K562 (cell line): ENCODE measurements around the gene ACY1. TPM values are rescaled to one million over a fixed set of nuclear protein-coding genes. Genes with fewer than 3 reads are reported as not detected.
A peak's percentile ranks its signal among the peaks of the same experiment; 100 is the strongest.

Experiments used
- BRCA1 ChIP-seq, 2 experiments: fragments of 450-650 bp in 1 of 2; sonication (generic) in 1 of 2; formaldehyde crosslinking in 1 of 2; IDR thresholded peaks; 2 replicates each; pipeline versions ENCODE4 v1.5.0 to v1.6.1; 2017 to 2020; ENCODE audit warnings: mild to moderate bottlenecking in 1 of 2, missing genetic modification reagents in 1 of 2
- HMGN3 ChIP-seq: IDR thresholded peaks from 2 replicates; pipeline ENCODE4 v1.6.1; 2011; ENCODE audit warnings: borderline replicate concordance, low read depth, mild to moderate bottlenecking, mixed read lengths, low read length; ENCODE audit not compliant: insufficient read length; ENCODE audit errors: extremely low read depth
- JUND ChIP-seq, 2 experiments: IDR thresholded peaks; 2 replicates in 1 of 2; 3 replicates in 1 of 2; pipeline ENCODE4 v1.6.1; 2011; ENCODE audit warnings: borderline replicate concordance in 2 of 2, low read depth in 2 of 2, low read length in 2 of 2, improper control_type of control experiment in 1 of 2, missing biosample characterization in 1 of 2, missing genetic modification characterization in 1 of 2, missing genetic modification reagents in 1 of 2
- KLF13 ChIP-seq: fragments of 450-650 bp; IDR thresholded peaks from 2 replicates; pipeline ENCODE4 v1.6.1; 2016; ENCODE audit warnings: missing genetic modification characterization, low read depth, mild to moderate bottlenecking, missing compliant biosample characterization, moderate library complexity, borderline replicate concordance
- KLF6 ChIP-seq: fragments of 250-450 bp; sonication (Bioruptor Pico); IDR thresholded peaks from 2 replicates; pipeline ENCODE4 v1.4.0; 2020; ENCODE audit warnings: mild to moderate bottlenecking, moderate library complexity, borderline replicate concordance
- NEUROD1 ChIP-seq: fragments of 150-350 bp; IDR thresholded peaks from 2 replicates; pipeline ENCODE4 v1.6.1; 2014; ENCODE audit warnings: borderline replicate concordance, low read length, low read depth; ENCODE audit not compliant: partially characterized antibody
- NONO ChIP-seq, 2 experiments: fragments of 200-400 bp in 1 of 2; fragments of 450-650 bp in 1 of 2; formaldehyde crosslinking in 1 of 2; IDR thresholded peaks; 2 replicates each; pipeline ENCODE4 v1.6.1; 2017; ENCODE audit warnings: low read depth in 2 of 2, mild to moderate bottlenecking in 2 of 2, moderate library complexity in 2 of 2, low read length in 1 of 2
- PRMT5 ChIP-seq: sonication (generic); formaldehyde crosslinking; IDR thresholded peaks from 2 replicates; pipeline ENCODE4 v1.5.0; 2020; ENCODE audit warnings: missing genetic modification reagents
- RBM14 ChIP-seq: fragments of 200-400 bp; formaldehyde crosslinking; IDR thresholded peaks from 2 replicates; pipeline ENCODE4 v1.6.1; 2018; ENCODE audit warnings: low read depth, mild to moderate bottlenecking, low read length, moderate library complexity, borderline replicate concordance; ENCODE audit not compliant: insufficient read depth
- SIRT6 ChIP-seq: IDR thresholded peaks from one replicate; pipeline ENCODE4 v1.6.1; 2012; ENCODE audit warnings: low read depth, mild to moderate bottlenecking, control low read depth, inconsistent platforms, low read length, moderate library complexity
- SIX5 ChIP-seq, 2 experiments: IDR thresholded peaks; 2 replicates each; pipeline ENCODE4 v1.6.1; 2011; ENCODE audit warnings: low read length in 2 of 2, borderline replicate concordance in 1 of 2, low read depth in 1 of 2, mild to moderate bottlenecking in 1 of 2, moderate library complexity in 1 of 2; ENCODE audit not compliant: insufficient read depth in 1 of 2
- SMARCA4 ChIP-seq: fragments of 450-650 bp; IDR thresholded peaks from 2 replicates; pipeline ENCODE4 v1.6.1; 2016
- SMARCE1 ChIP-seq: fragments of 450-650 bp; IDR thresholded peaks from 2 replicates; pipeline ENCODE4 v1.7.1; 2016; ENCODE audit warnings: mild to moderate bottlenecking
- TAF1 ChIP-seq: IDR thresholded peaks from 2 replicates; pipeline ENCODE4 v1.6.1; 2011; ENCODE audit warnings: mild to moderate bottlenecking, low read length, moderate library complexity; ENCODE audit not compliant: insufficient read depth, control insufficient read depth, severe bottlenecking; ENCODE audit errors: extremely low read depth
- TARDBP ChIP-seq: fragments of 450-650 bp; IDR thresholded peaks from 2 replicates; pipeline ENCODE4 v1.6.1; 2016
- TCF3 ChIP-seq: sonication (generic); formaldehyde crosslinking; IDR thresholded peaks from 2 replicates; pipeline ENCODE4 v1.4.0; 2020; ENCODE audit warnings: mild to moderate bottlenecking, missing genetic modification reagents
- TFAM ChIP-seq: fragments of 250-450 bp; sonication (Bioruptor Pico); conservative IDR thresholded peaks from 2 replicates; pipeline ENCODE4 v1.5.0; 2021; ENCODE audit warnings: mild to moderate bottlenecking, moderate library complexity
- U2AF2 ChIP-seq: fragments of 200-400 bp; formaldehyde crosslinking; optimal IDR thresholded peaks from 2 replicates; pipeline ENCODE3; 2017; ENCODE audit warnings: low read depth, mild to moderate bottlenecking, low read length
- UBTF ChIP-seq, 2 experiments: IDR thresholded peaks; 2 replicates each; pipeline ENCODE4 v1.6.1; 2012; ENCODE audit warnings: improper control_type of control experiment in 2 of 2, low read depth in 2 of 2, low read length in 2 of 2, borderline replicate concordance in 1 of 2
- ZBTB7A ChIP-seq: IDR thresholded peaks from 2 replicates; pipeline ENCODE4 v1.6.1; 2011; ENCODE audit warnings: low read depth, mild to moderate bottlenecking, low read length, moderate library complexity, borderline replicate concordance; ENCODE audit not compliant: control insufficient read depth
- ZNF239 ChIP-seq: fragments of 250-450 bp; sonication (Bioruptor Pico); IDR thresholded peaks from 2 replicates; pipeline ENCODE4 v1.4.0; 2020; ENCODE audit warnings: mild to moderate bottlenecking
- ZNF764 ChIP-seq: fragments of 250-450 bp; sonication (Bioruptor Pico); IDR thresholded peaks from 2 replicates; pipeline ENCODE4 v1.4.0; 2020; ENCODE audit warnings: low read depth, mild to moderate bottlenecking, moderate library complexity
- polyA plus RNA-seq, 8 experiments: library from polyadenylated mRNA; depleted of rRNA in 4 of 8; stranded (reverse) in 5 of 8; unstranded in 3 of 8; fragments of >200 nt; fragmentation: Nextera tagmentation in 2 of 8; fragmentation: Illumina TruSeq in 1 of 8; extraction: Ambion mirVana in 2 of 8; extraction: Trizol in 1 of 8; gene quantifications; 2 replicates each; pipeline versions ENCODE4 v1.2.1 to v1.2.3, GENCODE V29; 2011 to 2014; ENCODE audit warnings: inconsistent platforms in 1 of 8, missing spikeins in 1 of 8
- total RNA-seq, 7 experiments: library from RNA; depleted of rRNA in 6 of 7; stranded (reverse); fragments of >200 nt in 6 of 7; fragmentation: Illumina TruSeq in 2 of 7; extraction: Trizol in 2 of 7; gene quantifications; 2 replicates each; pipeline versions ENCODE4 v1.2.1 to v1.2.3, GENCODE V29; 2011 to 2021; ENCODE audit warnings: low replicate concordance in 1 of 7
- TF ChIP-seq, protein P1 (sequence below): sonication (generic); formaldehyde crosslinking; IDR thresholded peaks from 2 replicates; pipeline ENCODE4 v1.8.0; 2022; ENCODE audit warnings: mild to moderate bottlenecking, low read depth, missing genetic modification reagents

ACY1 gene
- total and polyA plus RNA-seq, 9 of the 15 experiments (the other 6 are each of a cell fraction or from before 2014, with no cell fraction given): 70.7 to 195 (median 123) TPM

GRCh38 chr3:51995346-51996163, 12.2 kb downstream of the ACY1 start, which contains the start of gene RPL29 (continued):
- TF ChIP-seq ZBTB7A: no peak
- no peak for TF ChIP-seq TFAM (CRISPR knock-in tag)
- TF ChIP-seq BRCA1 (IDR thresholded peaks at IDR 0.05): no peak
- TF ChIP-seq BRCA1 (CRISPR knock-in tag; IDR thresholded peaks at IDR 0.05): no peak
- no peak for TF ChIP-seq PRMT5 (CRISPR knock-in tag)
- TF ChIP-seq HMGN3: no peak
- TF ChIP-seq NONO (IDR thresholded peaks at IDR 0.05; ENCODE audit: low read depth in 2 of 2, low read length in 1 of 2): no peak
- TF ChIP-seq TAF1: peak; percentile 98
- no peak for TF ChIP-seq U2AF2
- no peak for TF ChIP-seq ZNF239 (CRISPR knock-in tag)
- no peak for TF ChIP-seq RBM14
- peak; percentile 68 for TF ChIP-seq NEUROD1
- TF ChIP-seq SIX5 (IDR thresholded peaks at IDR 0.05; ENCODE audit: borderline replicate concordance in 1 of 2, insufficient read depth in 1 of 2, low read depth in 1 of 2, low read length in 2 of 2): peak; percentile 48 to 49; a peak in 1 of 4 replicates
- TF ChIP-seq TCF3: peak; percentile 26; the same call in 1 of the 2 replicates
- TF ChIP-seq ZNF764: no peak
- TF ChIP-seq, protein P1, sequence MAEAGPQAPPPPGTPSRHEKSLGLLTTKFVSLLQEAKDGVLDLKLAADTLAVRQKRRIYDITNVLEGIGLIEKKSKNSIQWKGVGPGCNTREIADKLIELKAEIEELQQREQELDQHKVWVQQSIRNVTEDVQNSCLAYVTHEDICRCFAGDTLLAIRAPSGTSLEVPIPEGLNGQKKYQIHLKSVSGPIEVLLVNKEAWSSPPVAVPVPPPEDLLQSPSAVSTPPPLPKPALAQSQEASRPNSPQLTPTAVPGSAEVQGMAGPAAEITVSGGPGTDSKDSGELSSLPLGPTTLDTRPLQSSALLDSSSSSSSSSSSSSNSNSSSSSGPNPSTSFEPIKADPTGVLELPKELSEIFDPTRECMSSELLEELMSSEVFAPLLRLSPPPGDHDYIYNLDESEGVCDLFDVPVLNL (CRISPR knock-in tag): no peak; the same call in 1 of the 2 replicates
- no peak for TF ChIP-seq TARDBP
- no peak for TF ChIP-seq SMARCE1
- TF ChIP-seq SMARCA4: no peak
- TF ChIP-seq JUND (IDR thresholded peaks at IDR 0.05; ENCODE audit: borderline replicate concordance, low read depth, low read length): peak; percentile 68
- no peak; the same call in 2 of the 3 replicates for TF ChIP-seq JUND (tag; IDR thresholded peaks at IDR 0.05; ENCODE audit: borderline replicate concordance, low read depth, low read length)
- TF ChIP-seq KLF6: no peak
- TF ChIP-seq UBTF (IDR thresholded peaks at IDR 0.05; ENCODE audit: borderline replicate concordance in 1 of 2, low read depth in 2 of 2, low read length in 2 of 2): no peak
- no peak for TF ChIP-seq KLF13 (tag)
- TF ChIP-seq SIRT6: no peak
